Loucy (cell line): Measurements from ENCODE around the gene TNIP2.
"Not testable (repeated sequence)": the region's sequence is repeated elsewhere in the genome, so short reads cannot be mapped to it uniquely, and the experiment has no call there.

Experiments used
- CTCF ChIP-seq: fragments of 200-600 bp; sonication (generic); conservative IDR thresholded peaks from 2 replicates; pipeline ENCODE4 v1.5.1; 2014; ENCODE audit warnings: mild to moderate bottlenecking, antibody characterized with exemption, low read length
- EZH2phosphoT487 ChIP-seq: fragments of 200-600 bp; IDR thresholded peaks from 2 replicates; pipeline ENCODE4 v1.6.1; 2018; ENCODE audit warnings: antibody characterized with exemption, mild to moderate bottlenecking, moderate library complexity, borderline replicate concordance

- not testable (repeated sequence) for TF ChIP-seq CTCF, EZH2phosphoT487
Measured at GRCh38 chr4:2726881-2727280, 29.3 kb downstream of the TNIP2 start.
